Measurements from ENCODE around the gene HRC. TPM values are rescaled to one million over a fixed set of nuclear protein-coding genes. Genes with fewer than 3 reads are reported as not detected.

Gene HRC
- total RNA-seq, 1 donor from 2014 or later = not detected

- DNase-seq (ENCODE audit: extremely low read depth, low read depth, low spot score) = no peak
These were observed 37.3 kb downstream of the HRC start for GRCh38 chr19:49117677-49118564.

GRCh38 chr19:49116544-49116943 is 38.7 kb downstream of the HRC start:
- DNase-seq (ENCODE audit: extremely low read depth, low read depth, low spot score) = no peak

- DNase-seq (ENCODE audit: extremely low read depth, low read depth, low spot score) = no peak
These were observed 40.4 kb downstream of the HRC start for GRCh38 chr19:49114630-49115363.

- no peak for DNase-seq (ENCODE audit: extremely low read depth, low read depth, low spot score)
These were observed 41.2 kb downstream of the HRC start, which contains the start of gene LIN7B for GRCh38 chr19:49113762-49114629. Gene LIN7B (plus strand): TSS chr19:49114370. CDS start chr19:49114405, 35 bp downstream.

- DNase-seq (ENCODE audit: extremely low read depth, low read depth, low spot score) = no peak
These were observed 43.8 kb downstream of the HRC start for GRCh38 chr19:49111218-49111998.

DNA sequence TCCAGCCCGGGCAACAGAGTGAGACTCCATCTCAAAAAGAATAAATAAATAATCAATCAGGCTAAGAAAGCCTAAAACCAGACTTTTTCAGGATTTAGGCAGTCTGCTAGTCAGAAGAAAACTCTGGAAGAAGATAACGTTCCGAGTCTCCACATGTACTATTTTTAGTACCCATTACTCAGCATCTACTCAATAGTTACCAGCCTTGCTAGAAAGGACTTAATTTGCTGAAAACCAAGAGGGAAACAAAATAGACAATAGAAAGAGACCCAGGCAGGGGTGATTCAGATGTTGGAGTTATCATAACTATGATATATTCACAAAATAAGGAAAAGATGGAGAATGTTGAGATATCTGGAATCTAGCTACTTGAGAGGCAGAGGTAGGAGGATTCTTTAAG is 44.6 kb downstream of the HRC start:
- DNase-seq (ENCODE audit: extremely low read depth, low read depth, low spot score) = no peak

DNA sequence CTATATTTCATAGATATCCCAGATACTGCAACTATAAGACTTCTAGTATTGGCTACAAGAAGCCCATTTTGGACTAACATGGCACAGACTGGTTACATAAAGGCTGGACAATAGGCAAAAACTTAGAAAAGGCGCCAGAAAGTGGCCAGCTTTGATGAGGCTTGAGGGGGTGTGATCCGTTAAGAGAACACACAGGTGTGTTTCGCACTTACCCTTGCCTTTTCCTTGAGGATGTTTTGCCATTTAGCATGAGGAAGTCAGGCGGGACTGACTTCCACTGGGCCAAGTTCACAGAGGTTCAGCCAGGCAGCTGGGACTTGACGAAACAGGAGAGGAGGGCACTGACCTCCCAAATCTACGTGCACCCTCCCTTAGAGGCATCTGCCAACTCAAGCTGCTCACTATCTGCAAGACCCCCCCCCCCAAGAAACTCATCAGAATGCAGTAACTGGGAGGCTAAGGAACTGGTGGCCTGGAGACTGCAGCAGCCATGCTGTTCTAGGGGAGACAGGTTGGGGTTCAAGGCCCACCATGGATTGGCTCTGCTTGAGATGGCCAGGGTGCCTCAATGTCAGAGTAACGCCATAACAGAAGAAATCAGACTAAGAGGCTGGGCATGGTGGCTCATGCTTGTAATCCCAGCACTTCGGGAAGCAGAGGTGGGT is 45.5 kb downstream of the HRC start:
- DNase-seq (ENCODE audit: extremely low read depth, low read depth, low spot score) = no peak

- DNase-seq (ENCODE audit: extremely low read depth, low read depth, low spot score) = no peak
These were observed 46.1 kb downstream of the HRC start for GRCh38 chr19:49109051-49109450.

GRCh38 chr19:49107625-49108459 is 47.4 kb downstream of the HRC start:
- DNase-seq (ENCODE audit: extremely low read depth, low read depth, low spot score) = no peak

DNA sequence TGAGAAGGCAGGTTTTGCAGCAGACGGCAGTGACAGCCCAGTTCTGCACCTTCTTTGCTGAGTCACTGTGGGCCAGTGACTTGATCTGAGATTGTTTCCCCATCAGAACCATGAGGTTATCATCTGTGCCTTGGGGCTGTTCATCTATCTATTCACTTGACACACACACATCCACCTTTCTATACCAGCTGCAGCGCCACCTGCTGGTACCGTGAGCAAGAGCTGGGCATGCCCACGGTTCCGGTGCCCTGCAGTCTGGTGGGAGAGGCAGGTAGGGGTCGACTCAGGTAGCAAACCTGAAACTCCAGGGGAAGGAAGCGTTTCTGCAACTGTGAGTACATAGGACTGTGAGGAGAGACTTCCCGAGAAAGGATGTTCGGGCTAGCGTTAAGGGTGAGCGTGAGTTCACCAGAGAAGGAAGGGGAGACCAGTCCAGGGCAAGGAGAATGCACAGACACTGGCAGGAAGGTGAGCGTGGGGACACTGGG is 48.5 kb downstream of the HRC start:
- no peak for DNase-seq (ENCODE audit: extremely low read depth, low read depth, low spot score)

DNA sequence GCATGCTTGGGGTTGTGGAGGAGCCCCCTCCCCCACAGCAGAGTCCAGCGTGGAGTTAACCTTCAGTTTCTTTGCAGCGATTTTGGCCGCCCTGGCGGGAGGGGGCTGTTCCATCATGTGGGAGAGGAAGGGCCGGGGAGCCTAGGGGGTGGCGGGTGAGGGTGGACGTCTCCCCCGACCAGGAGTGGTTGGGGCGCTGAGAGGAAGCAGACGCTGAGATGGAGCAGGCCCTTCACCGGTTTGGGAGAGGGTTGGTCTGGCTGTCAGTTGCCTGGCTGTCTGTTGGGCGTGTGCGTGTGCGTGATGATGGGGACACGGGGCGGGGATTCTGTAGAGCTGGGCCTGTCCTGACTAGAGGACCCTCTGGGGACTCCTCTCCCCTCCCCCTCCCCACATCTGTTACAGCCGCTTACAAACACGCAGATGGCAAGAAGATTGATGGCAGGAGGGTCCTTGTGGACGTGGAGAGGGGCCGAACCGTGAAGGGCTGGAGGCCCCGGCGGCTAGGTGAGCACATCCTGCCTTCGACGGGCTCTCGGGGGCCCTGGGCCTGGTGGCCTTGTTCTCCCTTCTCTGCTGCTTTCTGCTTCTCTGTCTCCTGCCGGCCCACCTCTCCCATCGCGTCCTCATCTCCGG is 50.8 kb downstream of the HRC start:
- no peak for DNase-seq (ENCODE audit: extremely low read depth, low read depth, low spot score)

GRCh38 chr19:49103331-49104085 is 51.7 kb downstream of the HRC start:
- DNase-seq (ENCODE audit: extremely low read depth, low read depth, low spot score) = no peak

- no peak for DNase-seq (ENCODE audit: extremely low read depth, low read depth, low spot score)
These were observed 52.9 kb downstream of the HRC start for GRCh38 chr19:49102303-49102702.
